GM19035 (cell line): ENCODE data around the gene STEAP1B.
"Not testable (repeated sequence)": the region's sequence is repeated elsewhere in the genome, so short reads cannot be mapped to it uniquely, and the experiment has no call there.

ENCODE experiments used
- ATAC-seq: cut with Tn5 transposase; IDR thresholded peaks from one replicate; pipeline ENCODE4 v1.9.1; 2021; ENCODE audit not compliant: unreplicated experiment

Gene STEAP1B

GRCh38 chr7:22499888-22500689 is at the start of gene STEAP1B:
STEAP1B (minus strand) TSS chr7:22500188; CDS start chr7:22494855, 5,333 bp downstream.
- peak; percentile 97 for ATAC-seq

GRCh38 chr7:22549051-22549450 is 49.1 kb upstream of the STEAP1B start:
- no peak for ATAC-seq

GRCh38 chr7:22548313-22548712 is 48.3 kb upstream of the STEAP1B start:
- no peak for ATAC-seq

- no peak for ATAC-seq
Observed at GRCh38 chr7:22546769-22547168, 46.8 kb upstream of the STEAP1B start.

GRCh38 chr7:22545529-22545928 is 45.5 kb upstream of the STEAP1B start:
- no peak for ATAC-seq

- no peak for ATAC-seq
Observed at GRCh38 chr7:22544245-22544644, 44.3 kb upstream of the STEAP1B start.

GRCh38 chr7:22543169-22543568 is 43.2 kb upstream of the STEAP1B start:
- ATAC-seq: no peak

GRCh38 chr7:22542669-22543068 is 42.7 kb upstream of the STEAP1B start:
- no peak for ATAC-seq

- no peak for ATAC-seq
Observed at GRCh38 chr7:22542254-22542653, 42.3 kb upstream of the STEAP1B start.

- ATAC-seq: no peak
Observed at GRCh38 chr7:22541789-22542188, 41.8 kb upstream of the STEAP1B start.

- not testable (repeated sequence) for ATAC-seq
Observed at GRCh38 chr7:22528537-22528936, 28.5 kb upstream of the STEAP1B start.

GRCh38 chr7:22524353-22524947 is 24.5 kb upstream of the STEAP1B start:
- not testable (repeated sequence) for ATAC-seq

- not testable (repeated sequence) for ATAC-seq
Observed at GRCh38 chr7:22523478-22524352, 23.7 kb upstream of the STEAP1B start.

GRCh38 chr7:22519560-22519959 is 19.6 kb upstream of the STEAP1B start:
- ATAC-seq: not testable (repeated sequence)

- not testable (repeated sequence) for ATAC-seq
Observed at GRCh38 chr7:22516950-22517349, 17.0 kb upstream of the STEAP1B start.

- not testable (repeated sequence) for ATAC-seq
Observed at GRCh38 chr7:22514963-22515362, 15.0 kb upstream of the STEAP1B start.

GRCh38 chr7:22507320-22507719 is 7.3 kb upstream of the STEAP1B start:
- not testable (repeated sequence) for ATAC-seq

GRCh38 chr7:22506316-22507020 is 6.5 kb upstream of the STEAP1B start:
- not testable (repeated sequence) for ATAC-seq

GRCh38 chr7:22504519-22504918 is 4.5 kb upstream of the STEAP1B start:
- ATAC-seq: not testable (repeated sequence)

GRCh38 chr7:22502104-22502503 is 2.1 kb upstream of the STEAP1B start:
- not testable (repeated sequence) for ATAC-seq

GRCh38 chr7:22501336-22501735 is 1.3 kb upstream of the STEAP1B start:
- not testable (repeated sequence) for ATAC-seq
